Measurements from ENCODE around the gene PRTN3. TPM values are rescaled to one million over a fixed set of nuclear protein-coding genes. Genes with fewer than 3 reads are reported as not detected.
"Not testable (repeated sequence)": the region's sequence is repeated elsewhere in the genome, so short reads cannot be mapped to it uniquely, and the experiment has no call there.

The PRTN3 gene
- total RNA-seq, 6 donors from 2014 or later: 1.1 to 9.4 TPM; not detected in 4

GRCh38 chr19:853014-853585, 12.3 kb downstream of the PRTN3 start:
- no peak for TF ChIP-seq POLR2A (IDR thresholded peaks at IDR 0.05)
- no peak for TF ChIP-seq POLR2AphosphoS5 (IDR thresholded peaks at IDR 0.05)
- TF ChIP-seq, protein P1, sequence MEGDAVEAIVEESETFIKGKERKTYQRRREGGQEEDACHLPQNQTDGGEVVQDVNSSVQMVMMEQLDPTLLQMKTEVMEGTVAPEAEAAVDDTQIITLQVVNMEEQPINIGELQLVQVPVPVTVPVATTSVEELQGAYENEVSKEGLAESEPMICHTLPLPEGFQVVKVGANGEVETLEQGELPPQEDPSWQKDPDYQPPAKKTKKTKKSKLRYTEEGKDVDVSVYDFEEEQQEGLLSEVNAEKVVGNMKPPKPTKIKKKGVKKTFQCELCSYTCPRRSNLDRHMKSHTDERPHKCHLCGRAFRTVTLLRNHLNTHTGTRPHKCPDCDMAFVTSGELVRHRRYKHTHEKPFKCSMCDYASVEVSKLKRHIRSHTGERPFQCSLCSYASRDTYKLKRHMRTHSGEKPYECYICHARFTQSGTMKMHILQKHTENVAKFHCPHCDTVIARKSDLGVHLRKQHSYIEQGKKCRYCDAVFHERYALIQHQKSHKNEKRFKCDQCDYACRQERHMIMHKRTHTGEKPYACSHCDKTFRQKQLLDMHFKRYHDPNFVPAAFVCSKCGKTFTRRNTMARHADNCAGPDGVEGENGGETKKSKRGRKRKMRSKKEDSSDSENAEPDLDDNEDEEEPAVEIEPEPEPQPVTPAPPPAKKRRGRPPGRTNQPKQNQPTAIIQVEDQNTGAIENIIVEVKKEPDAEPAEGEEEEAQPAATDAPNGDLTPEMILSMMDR (IDR thresholded peaks at IDR 0.05): no peak

DNA sequence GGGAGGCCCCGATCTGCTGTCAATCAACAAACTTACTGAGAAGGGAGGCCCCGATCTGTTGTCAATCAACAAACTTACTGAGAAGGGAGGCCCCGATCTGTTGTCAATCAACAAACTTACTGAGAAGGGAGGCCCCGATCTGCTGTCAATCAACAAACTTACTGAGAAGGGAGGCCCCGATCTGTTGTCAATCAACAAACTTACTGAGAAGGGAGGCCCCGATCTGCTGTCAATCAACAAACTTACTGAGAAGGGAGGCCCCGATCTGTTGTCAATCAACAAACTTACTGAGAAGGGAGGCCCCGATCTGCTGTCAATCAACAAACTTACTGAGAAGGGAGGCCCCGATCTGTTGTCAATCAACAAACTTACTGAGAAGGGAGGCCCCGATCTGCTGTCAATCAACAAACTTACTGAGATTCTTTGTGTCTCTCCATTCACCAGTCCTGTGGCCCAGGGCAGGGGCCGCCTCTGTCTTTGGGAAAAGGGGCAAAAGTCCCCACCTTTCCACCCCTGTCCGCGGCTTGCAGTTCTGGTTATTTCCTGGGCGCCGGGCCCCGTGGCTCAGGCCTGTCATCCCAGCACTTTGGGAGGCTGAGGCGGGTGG, 12.9 kb downstream of the PRTN3 start:
- H3K9me3 ChIP-seq; H3K27ac ChIP-seq; DNase-seq; ATAC-seq (ENCODE audit: low FRiP score in 2 of 2); H3K36me3 ChIP-seq; H3K4me3 ChIP-seq: not testable (repeated sequence)
- Histone ChIP-seq H3K4me1 (peaks cover 9 to 30% (median 12%) of the 10 kb centered on the region in 4 donors), H3K27me3 (peaks cover 0 to 15% (median 8%) of the 10 kb centered on the region in 4 donors)
- 86 to 89% methylated on average over 7 to 8 of the region's 17 CpGs for WGBS, 2 donors

More at GRCh38 chr19:853014-853585, 12.3 kb downstream of the PRTN3 start:
- Histone ChIP-seq H3K27ac (no peak overlapping the region), H3K27me3 (peaks cover 0 to 15% (median 8%) of the 10 kb centered on the region in 4 donors), H3K4me1 (peaks cover 9 to 29% (median 13%) of the 10 kb centered on the region in 4 donors), H3K9me3 (no peaks in the 10 kb centered on the region), H3K4me3 (peak overlapping the region in 3 of 4 donors; percentile 7 to 19 (median 10)), H3K36me3 (no peaks in the 10 kb centered on the region)
- 9 to 67% methylated on average over 3 to 18 of the region's 67 CpGs for WGBS, 2 donors
- ATAC-seq (ENCODE audit: low FRiP score in 2 of 2) (no peak), DNase-seq (peak in 1 of 2 donors; percentile 79)

DNA sequence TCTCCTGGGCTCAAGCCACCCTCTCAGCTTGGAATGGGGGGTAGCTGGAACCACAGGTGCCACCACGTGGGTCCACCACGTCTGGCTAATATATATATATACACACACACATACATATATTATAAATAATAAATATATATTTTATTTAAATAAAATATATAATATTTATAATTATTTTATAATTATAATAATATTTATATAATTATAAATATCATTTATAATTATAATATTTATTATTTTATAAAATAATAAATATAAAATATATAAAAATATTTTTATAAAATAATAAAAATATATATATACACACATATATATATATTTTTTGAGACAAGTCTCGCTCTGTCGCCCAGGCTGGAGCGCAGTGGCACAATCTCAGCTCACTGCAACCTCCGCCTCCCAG, 13.8 kb downstream of the PRTN3 start:
- H3K27ac ChIP-seq: no peak overlapping the region
- no peaks in the 10 kb centered on the region for H3K9me3 ChIP-seq
- H3K36me3 ChIP-seq: no peaks in the 10 kb centered on the region
- peaks cover 0 to 15% (median 8%) of the 10 kb centered on the region in 4 donors for H3K27me3 ChIP-seq
- DNase-seq: no peak
- WGBS, 2 donors: 68 to 74% methylated on average over 6 of the region's 6 CpGs
- no peak for TF ChIP-seq POLR2A (IDR thresholded peaks at IDR 0.05)
- TF ChIP-seq POLR2AphosphoS5 (IDR thresholded peaks at IDR 0.05): no peak
- TF ChIP-seq EP300 (IDR thresholded peaks at IDR 0.05): no peak
- TF ChIP-seq, protein P1 (IDR thresholded peaks at IDR 0.05): no peak
- H3K4me3 ChIP-seq: no peak overlapping the region
- peaks cover 9 to 38% (median 16%) of the 10 kb centered on the region in 4 donors for H3K4me1 ChIP-seq
- ATAC-seq (ENCODE audit: low FRiP score in 2 of 2): no peak

DNA sequence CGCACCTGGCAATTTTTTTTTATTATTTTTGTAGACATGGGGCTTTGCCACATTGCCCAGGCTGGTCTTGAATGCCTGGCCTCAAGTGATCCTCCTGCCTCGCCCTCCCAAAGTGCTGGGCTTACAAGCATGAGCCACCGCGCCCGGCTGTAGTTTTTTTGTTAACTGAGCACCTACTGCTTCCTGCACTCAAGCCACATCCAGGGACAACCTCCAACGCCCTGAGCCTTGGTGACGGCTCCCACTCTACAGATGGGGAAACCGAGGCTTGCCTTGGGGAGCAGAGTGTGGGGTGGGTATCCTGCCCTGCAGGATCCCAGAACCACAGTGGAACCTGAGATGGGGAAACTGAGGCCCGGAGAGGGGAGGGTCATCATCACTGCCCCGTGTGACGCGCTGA, 14.3 kb downstream of the PRTN3 start:
- Histone ChIP-seq H3K36me3 (no peaks in the 10 kb centered on the region), H3K4me1 (peaks cover 11 to 43% (median 20%) of the 10 kb centered on the region in 4 donors), H3K9me3 (no peaks in the 10 kb centered on the region), H3K27me3 (peaks cover 0 to 15% (median 8%) of the 10 kb centered on the region in 4 donors), H3K4me3 (no peak overlapping the region), H3K27ac (no peak overlapping the region)
- TF ChIP-seq POLR2A (IDR thresholded peaks at IDR 0.05) (no peak), POLR2AphosphoS5 (IDR thresholded peaks at IDR 0.05) (no peak), EP300 (IDR thresholded peaks at IDR 0.05) (no peak)
- TF ChIP-seq, protein P1 (IDR thresholded peaks at IDR 0.05): no peak
- no peak for DNase-seq
- ATAC-seq (ENCODE audit: low FRiP score in 2 of 2): no peak
- 81 to 86% methylated on average over 12 of the region's 12 CpGs for WGBS, 2 donors

GRCh38 chr19:855566-856120, 14.8 kb downstream of the PRTN3 start:
- H3K4me1 ChIP-seq: peaks cover 10 to 43% (median 23%) of the 10 kb centered on the region in 4 donors
- H3K4me3 ChIP-seq: no peak overlapping the region
- 80 to 81% methylated on average over 2 to 35 of the region's 40 CpGs for WGBS, 2 donors
- ATAC-seq (ENCODE audit: low FRiP score in 2 of 2): no peak
- peak in 1 of 2 donors; percentile 84 for DNase-seq
- H3K27ac ChIP-seq: no peak overlapping the region
- no peak for TF ChIP-seq POLR2A (IDR thresholded peaks at IDR 0.05)
- no peak for TF ChIP-seq POLR2AphosphoS5 (IDR thresholded peaks at IDR 0.05)
- TF ChIP-seq, protein P1 (IDR thresholded peaks at IDR 0.05): no peak
- no peak for TF ChIP-seq EP300 (IDR thresholded peaks at IDR 0.05)
- H3K36me3 ChIP-seq: no peaks in the 10 kb centered on the region
- H3K9me3 ChIP-seq: no peaks in the 10 kb centered on the region
- peaks cover 0 to 15% (median 9%) of the 10 kb centered on the region in 4 donors for H3K27me3 ChIP-seq

Data from upper lobe of left lung (tissue), 6 donors.